HepG2 (cell line): ENCODE data around the gene GABRB1. TPM values are rescaled to one million over a fixed set of nuclear protein-coding genes. Genes with fewer than 3 reads are reported as not detected.

Experiments
- ATAC-seq: fragments of 200-7000 bp; cut with Tn5 transposase; 3 replicates; pipeline ENCODE4 v1.9.1; 2020; ENCODE audit warnings: mild to moderate bottlenecking, moderate library complexity
- BruUV-seq: library from RNA; stranded (reverse); fragments of 400-500 nt; replicated peaks from 2 replicates; lab custom pipeline; 2021; lab: Mats Ljungman, UMichigan
- CTCF ChIA-PET: fragments of 300-600 bp; formaldehyde crosslinking; extraction: SDS; loops from one replicate; lab custom pipeline; 2021; ENCODE audit warnings: low total read pairs, inconsistent platforms, low intra/inter-chr PET ratio; lab: Yijun Ruan, JAX
- POLR2A ChIA-PET: fragments of 350-600 bp; sonication (Branson Sonifier 250); formaldehyde crosslinking; loops from one replicate; lab custom pipeline; 2020; ENCODE audit warnings: antibody characterized with exemption, inconsistent platforms; lab: Yijun Ruan, JAX
- DNase-seq: peaks from one replicate; pipeline ENCODE4 v3.0.0-alpha.2; 2015; ENCODE audit warnings: low spot score
- FAIRE-seq: peaks from 3 replicates; lab custom pipeline; 2011; peaks lifted over from hg19 to GRCh38; lab: Jason Lieb, UNC
- H2AFZ ChIP-seq: one replicate; pipeline ENCODE4 v1.6.1; 2011; ENCODE audit warnings: low read length, inconsistent platforms
- H3K27ac ChIP-seq: fragments of 300-600 bp; 3 replicates; pipeline ENCODE4 v1.8.0; 2011; ENCODE audit warnings: mixed run types, mild to moderate bottlenecking, mixed read lengths, low read length, inconsistent platforms; ENCODE audit not compliant: insufficient read depth; ENCODE audit errors: extremely low read length
- H3K27me3 ChIP-seq, 2 experiments: fragments of 200-600 bp in 1 of 2; 2 replicates in 1 of 2; 3 replicates in 1 of 2; pipeline versions ENCODE4 v1.6.0 to v1.8.0; 2011; ENCODE audit warnings: low read length in 2 of 2, mild to moderate bottlenecking in 2 of 2, moderate library complexity in 2 of 2, inconsistent platforms in 1 of 2; ENCODE audit not compliant: insufficient read depth in 2 of 2, control insufficient read depth in 1 of 2
- H3K36me3 ChIP-seq, 2 experiments: fragments of 200-600 bp in 1 of 2; replicated peaks in 1 of 2; 2 replicates in 1 of 2; 3 replicates in 1 of 2; pipeline versions ENCODE4 v1.5.1 to v1.8.0; 2011; ENCODE audit warnings: low read length in 2 of 2, inconsistent platforms in 1 of 2; ENCODE audit not compliant: insufficient read depth in 2 of 2, control insufficient read depth in 1 of 2
- H3K4me1 ChIP-seq: 2 replicates; pipeline ENCODE4 v1.5.1; 2012; ENCODE audit warnings: low read length, inconsistent platforms; ENCODE audit not compliant: insufficient read depth
- H3K4me2 ChIP-seq: 2 replicates; pipeline ENCODE4 v1.6.0; 2011; ENCODE audit warnings: low read depth, low read length, inconsistent platforms
- H3K4me3 ChIP-seq, 3 experiments: fragments of 200-600 bp in 1 of 3; sonication (generic), shearing (Covaris generic) in 1 of 3; replicated peaks in 1 of 3; 2 replicates each; pipeline ENCODE4 v1.5.1; 2011 to 2016; ENCODE audit warnings: low read length in 3 of 3, inconsistent platforms in 2 of 3, low read depth in 2 of 3, mild to moderate bottlenecking in 2 of 3, control low read depth in 1 of 3, mixed read lengths in 1 of 3; ENCODE audit not compliant: insufficient read depth in 1 of 3
- H3K79me2 ChIP-seq: one replicate; pipeline ENCODE4 v1.6.1; 2011; ENCODE audit warnings: low read length, inconsistent platforms; ENCODE audit not compliant: insufficient read depth
- H3K9ac ChIP-seq: 2 replicates; pipeline ENCODE4 v1.6.0; 2011; ENCODE audit warnings: mild to moderate bottlenecking, low read depth, low read length, inconsistent platforms; ENCODE audit not compliant: insufficient read depth
- H3K9me3 ChIP-seq: 2 replicates; pipeline ENCODE4 v1.5.1; 2012; ENCODE audit warnings: mild to moderate bottlenecking, low read length
- H4K20me1 ChIP-seq: 2 replicates; pipeline ENCODE4 v1.6.0; 2011; ENCODE audit warnings: inconsistent platforms, mild to moderate bottlenecking, low read length, moderate library complexity; ENCODE audit not compliant: insufficient read depth
- FOSL1 ChIP-seq: sonication (generic); formaldehyde crosslinking; IDR thresholded peaks from 2 replicates; pipeline ENCODE4 v1.9.0; 2021; ENCODE audit warnings: missing genetic modification reagents, borderline replicate concordance
- MAFG ChIP-seq: sonication (generic); formaldehyde crosslinking; IDR thresholded peaks from 2 replicates; pipeline ENCODE4 v1.5.1; 2020; ENCODE audit warnings: mild to moderate bottlenecking, missing genetic modification reagents
- NR2C2 ChIP-seq: sonication (generic); formaldehyde crosslinking; IDR thresholded peaks from 2 replicates; pipeline ENCODE4 v1.4.0; 2020; ENCODE audit warnings: missing genetic modification reagents, mild to moderate bottlenecking, moderate library complexity, borderline replicate concordance
- PHF20 ChIP-seq: sonication (generic); formaldehyde crosslinking; IDR thresholded peaks from 2 replicates; pipeline ENCODE4 v1.5.0; 2020; ENCODE audit warnings: mild to moderate bottlenecking, missing genetic modification reagents
- REXO4 ChIP-seq: sonication (generic); formaldehyde crosslinking; IDR thresholded peaks from 2 replicates; pipeline ENCODE4 v1.8.0; 2022; ENCODE audit warnings: missing genetic modification reagents, mild to moderate bottlenecking, borderline replicate concordance
- SALL1 ChIP-seq: sonication (generic); formaldehyde crosslinking; IDR thresholded peaks from 2 replicates; pipeline ENCODE4 v1.8.0; 2022; ENCODE audit warnings: mild to moderate bottlenecking, missing genetic modification reagents
- SCMH1 ChIP-seq: sonication (generic); formaldehyde crosslinking; IDR thresholded peaks from 2 replicates; pipeline ENCODE4 v1.9.0; 2021; ENCODE audit warnings: missing genetic modification reagents, mild to moderate bottlenecking, borderline replicate concordance
- TOPORS ChIP-seq: sonication (generic); formaldehyde crosslinking; IDR thresholded peaks from 2 replicates; pipeline ENCODE4 v1.8.0; 2023; ENCODE audit warnings: mild to moderate bottlenecking, missing genetic modification reagents
- ZEB1 ChIP-seq: IDR thresholded peaks from 2 replicates; pipeline ENCODE4 v1.6.1; 2012; ENCODE audit warnings: mild to moderate bottlenecking, low read depth, inconsistent platforms; ENCODE audit not compliant: insufficient replicate concordance
- ZNF274 ChIP-seq: sonication (generic); formaldehyde crosslinking; IDR thresholded peaks from 2 replicates; pipeline ENCODE4 v1.5.1; 2020; ENCODE audit warnings: mild to moderate bottlenecking, missing genetic modification reagents
- ZNF577 ChIP-seq: sonication (generic); formaldehyde crosslinking; IDR thresholded peaks from 2 replicates; pipeline ENCODE4 v1.4.0; 2020; ENCODE audit warnings: mild to moderate bottlenecking, low read depth, missing genetic modification reagents, borderline replicate concordance
- ZNF773 ChIP-seq: sonication (generic); formaldehyde crosslinking; IDR thresholded peaks from 2 replicates; pipeline ENCODE4 v1.4.0; 2020; ENCODE audit warnings: missing genetic modification reagents, borderline replicate concordance
- WGBS: methylation state at CpG from one replicate; pipeline ENCODE4 v1.1.6; 2017; ENCODE audit warnings: low lambda C conversion rate; 5-methylcytosine and 5-hydroxymethylcytosine counted together
- in situ Hi-C: cut with HindIII; loops from 2 replicates; pipeline ENCODE4 v1.10.0; 2017; ENCODE audit warnings: low pct_unique_long_range_greater_than_20kb; ENCODE audit not compliant: extremely low pct_ligation_motif_present
- intact Hi-C: fragments of 100-400 bp; cut with micrococcal nuclease; formaldehyde crosslinking; loops from one replicate; pipeline ENCODE4 v1.10.0; 2022; ENCODE audit not compliant: unreplicated experiment
- polyA plus RNA-seq, 8 experiments: library from polyadenylated mRNA; depleted of rRNA in 3 of 8; stranded (reverse) in 7 of 8; unstranded in 1 of 8; fragments of >200 nt; fragmentation: Illumina TruSeq in 4 of 8; extraction: Trizol in 4 of 8; gene quantifications; 2 replicates each; pipeline versions ENCODE4 v1.2.1 to v1.2.3, GENCODE V29; 2011 to 2016; ENCODE audit warnings: low read depth in 4 of 8, missing spikeins in 1 of 8, mixed read lengths in 1 of 8; ENCODE audit not compliant: insufficient read depth in 1 of 8
- total RNA-seq, 5 experiments: library from RNA; depleted of rRNA; stranded (reverse); fragments of >200 nt; fragmentation: Illumina TruSeq; extraction: Trizol; gene quantifications; 2 replicates each; pipeline ENCODE4 v1.2.3, GENCODE V29; 2016; ENCODE audit warnings: low read depth in 1 of 5
- TF ChIP-seq, protein P1 (sequence below): sonication (generic); formaldehyde crosslinking; IDR thresholded peaks from 2 replicates; pipeline ENCODE4 v1.4.0; 2020; ENCODE audit warnings: missing genetic modification reagents

The GABRB1 gene
- total and polyA plus RNA-seq, 2 of the 13 experiments (the other 11 are each of a cell fraction or from before 2014, with no cell fraction given), result not detected

DNA sequence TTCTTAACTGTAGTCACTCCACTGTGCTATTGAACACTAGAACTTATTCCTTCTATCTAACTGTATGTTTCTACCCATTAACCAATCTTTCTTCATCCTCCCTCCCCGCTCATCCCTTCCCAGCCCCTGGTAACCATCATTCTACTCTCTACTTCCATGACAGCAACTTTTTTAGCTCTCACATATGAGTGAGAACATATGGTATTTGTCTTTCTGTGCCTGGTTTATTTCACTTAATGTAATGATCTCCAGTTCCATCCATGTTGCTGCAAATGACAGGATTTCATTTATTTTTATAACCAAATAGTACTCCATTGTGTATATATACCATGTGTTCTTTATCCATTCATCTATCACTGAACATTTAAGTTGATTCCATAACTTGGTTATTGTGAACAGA, 186.5 kb downstream of the GABRB1 start:
- Histone ChIP-seq H3K27me3 (no peaks in the 10 kb centered on the region), H3K79me2 (no peaks in the 10 kb centered on the region), H4K20me1 (no peaks in the 10 kb centered on the region), H3K27ac (no peak overlapping the region), H2AFZ (no peak overlapping the region), H3K4me1 (no peaks in the 10 kb centered on the region), H3K4me3 (no peak overlapping the region), H3K36me3 (no peaks in the 10 kb centered on the region), H3K9me3 (no peaks in the 10 kb centered on the region), H3K4me2 (no peak overlapping the region), H3K9ac (no peak overlapping the region)
- ChIA-PET POLR2A (no interaction called here), CTCF (no interaction called here)
- FAIRE-seq (no peak), DNase-seq (no peak), ATAC-seq (no peak)
- 0% methylated on average over 1 of the region's 1 CpG for WGBS
- TF ChIP-seq, protein P1, sequence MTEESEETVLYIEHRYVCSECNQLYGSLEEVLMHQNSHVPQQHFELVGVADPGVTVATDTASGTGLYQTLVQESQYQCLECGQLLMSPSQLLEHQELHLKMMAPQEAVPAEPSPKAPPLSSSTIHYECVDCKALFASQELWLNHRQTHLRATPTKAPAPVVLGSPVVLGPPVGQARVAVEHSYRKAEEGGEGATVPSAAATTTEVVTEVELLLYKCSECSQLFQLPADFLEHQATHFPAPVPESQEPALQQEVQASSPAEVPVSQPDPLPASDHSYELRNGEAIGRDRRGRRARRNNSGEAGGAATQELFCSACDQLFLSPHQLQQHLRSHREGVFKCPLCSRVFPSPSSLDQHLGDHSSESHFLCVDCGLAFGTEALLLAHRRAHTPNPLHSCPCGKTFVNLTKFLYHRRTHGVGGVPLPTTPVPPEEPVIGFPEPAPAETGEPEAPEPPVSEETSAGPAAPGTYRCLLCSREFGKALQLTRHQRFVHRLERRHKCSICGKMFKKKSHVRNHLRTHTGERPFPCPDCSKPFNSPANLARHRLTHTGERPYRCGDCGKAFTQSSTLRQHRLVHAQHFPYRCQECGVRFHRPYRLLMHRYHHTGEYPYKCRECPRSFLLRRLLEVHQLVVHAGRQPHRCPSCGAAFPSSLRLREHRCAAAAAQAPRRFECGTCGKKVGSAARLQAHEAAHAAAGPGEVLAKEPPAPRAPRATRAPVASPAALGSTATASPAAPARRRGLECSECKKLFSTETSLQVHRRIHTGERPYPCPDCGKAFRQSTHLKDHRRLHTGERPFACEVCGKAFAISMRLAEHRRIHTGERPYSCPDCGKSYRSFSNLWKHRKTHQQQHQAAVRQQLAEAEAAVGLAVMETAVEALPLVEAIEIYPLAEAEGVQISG (CRISPR knock-in tag), result no peak
- no peak for TF ChIP-seq SALL1 (CRISPR knock-in tag)
- no peak for TF ChIP-seq ZNF773 (CRISPR knock-in tag)
- TF ChIP-seq ZNF274, result no peak
- TF ChIP-seq ZNF577 (CRISPR knock-in tag), result no peak
- no peak for TF ChIP-seq SCMH1 (CRISPR knock-in tag)
- TF ChIP-seq NR2C2 (CRISPR knock-in tag), result no peak
- no peak for TF ChIP-seq ZEB1
- no peak for TF ChIP-seq REXO4 (CRISPR knock-in tag)
- no peak for TF ChIP-seq MAFG (CRISPR knock-in tag)
- TF ChIP-seq FOSL1 (CRISPR knock-in tag), result no peak
- no peak for TF ChIP-seq TOPORS (CRISPR knock-in tag)
- no peak for TF ChIP-seq PHF20 (CRISPR knock-in tag)
- BruUV-seq, result no TSS peak
- in situ Hi-C loops, result no loop called here
- intact Hi-C loops, result no loop called here
